GM18873 (cell line): ENCODE data around the gene PDE7B.
"Not testable (repeated sequence)": the region's sequence is repeated elsewhere in the genome, so short reads cannot be mapped to it uniquely, and the experiment has no call there.

Source experiments
- ATAC-seq: cut with Tn5 transposase; IDR thresholded peaks from one replicate; pipeline ENCODE4 v1.9.1; 2021; ENCODE audit warnings: mild to moderate bottlenecking, moderate library complexity, moderate number of reproducible peaks; ENCODE audit not compliant: unreplicated experiment, low FRiP score

Gene PDE7B

DNA sequence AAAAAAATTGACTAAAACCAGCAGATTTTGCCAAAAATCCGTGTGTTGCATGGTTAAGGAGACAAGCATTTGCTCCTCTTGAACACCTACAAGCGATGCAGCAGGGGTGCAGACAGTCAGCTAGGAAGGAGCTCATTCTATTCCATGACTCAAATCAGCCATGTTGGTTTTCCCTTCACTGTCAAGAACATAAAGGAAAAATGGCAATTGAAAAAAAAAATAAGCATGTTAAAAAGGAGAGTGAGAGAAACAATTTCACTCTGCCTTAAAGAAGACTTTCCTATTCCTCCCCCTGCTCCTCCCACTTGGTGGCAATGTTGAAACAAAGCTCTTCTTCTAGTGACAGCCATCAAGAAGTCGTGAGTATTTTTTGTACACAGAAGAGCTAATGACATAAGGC lies 283.2 kb downstream of the PDE7B start:
- no peak for ATAC-seq

- ATAC-seq, result no peak
Measured at GRCh38 chr6:136136274-136136673, 284.8 kb downstream of the PDE7B start.

DNA sequence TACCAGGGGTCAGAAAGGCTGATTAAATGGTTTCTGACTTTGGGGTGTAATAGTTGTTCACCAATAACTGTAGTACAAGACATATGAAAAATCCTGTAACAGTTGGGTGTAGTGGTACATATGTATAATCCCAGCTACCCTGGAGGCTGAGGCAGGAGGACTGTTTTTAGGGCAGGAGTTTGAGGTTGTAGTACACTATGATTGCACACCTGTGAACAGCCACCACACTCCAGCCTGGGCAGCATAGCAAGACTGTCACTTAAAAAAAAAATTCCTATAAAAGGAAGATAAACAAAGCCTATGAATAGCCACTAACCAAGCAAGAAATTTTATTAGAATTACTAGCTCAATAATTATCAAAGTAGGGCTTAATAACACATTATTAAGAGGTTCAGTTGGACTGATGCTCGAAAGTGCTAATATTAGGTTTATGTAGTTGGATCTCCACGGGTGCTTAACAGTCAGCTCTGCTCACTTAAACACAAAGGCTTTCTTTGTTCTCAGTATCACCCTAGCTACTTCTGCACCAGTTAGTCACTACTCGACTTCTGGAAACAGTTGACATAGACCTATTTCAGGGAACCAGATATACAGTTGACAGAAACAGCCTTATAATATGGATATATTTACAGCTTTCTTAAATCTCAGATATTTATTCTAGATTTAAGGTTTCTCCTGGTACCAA lies 285.6 kb downstream of the PDE7B start:
- ATAC-seq, result no peak

DNA sequence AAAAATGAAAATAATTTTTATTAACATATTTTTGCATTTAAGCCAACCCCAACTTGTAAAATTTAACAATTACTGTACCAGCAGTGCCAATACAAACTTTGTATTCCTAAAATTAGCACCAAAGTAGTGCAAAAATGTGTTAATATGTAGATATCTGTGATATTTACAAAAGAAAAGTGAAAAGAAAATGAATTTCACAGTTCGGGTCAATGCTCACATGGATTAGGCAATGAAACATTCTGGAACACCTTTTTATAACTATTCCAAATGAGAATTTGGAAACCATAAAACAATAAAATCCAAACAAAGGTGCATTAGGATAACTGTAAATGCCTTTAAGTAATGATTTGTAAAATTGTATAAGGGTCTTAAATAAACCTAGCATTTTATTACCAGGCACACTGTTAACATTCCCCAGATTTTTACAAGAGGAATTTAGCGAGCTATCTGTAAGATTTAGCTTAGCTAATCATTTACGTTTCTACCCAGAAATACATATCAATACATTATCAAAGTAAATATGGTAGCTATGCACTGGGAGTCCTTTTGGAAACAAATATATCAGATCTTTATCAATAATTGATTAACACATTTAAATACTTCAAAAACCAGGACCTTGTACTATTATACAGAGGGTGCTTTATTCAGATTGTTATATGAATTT lies 286.4 kb downstream of the PDE7B start:
- no peak for ATAC-seq

DNA sequence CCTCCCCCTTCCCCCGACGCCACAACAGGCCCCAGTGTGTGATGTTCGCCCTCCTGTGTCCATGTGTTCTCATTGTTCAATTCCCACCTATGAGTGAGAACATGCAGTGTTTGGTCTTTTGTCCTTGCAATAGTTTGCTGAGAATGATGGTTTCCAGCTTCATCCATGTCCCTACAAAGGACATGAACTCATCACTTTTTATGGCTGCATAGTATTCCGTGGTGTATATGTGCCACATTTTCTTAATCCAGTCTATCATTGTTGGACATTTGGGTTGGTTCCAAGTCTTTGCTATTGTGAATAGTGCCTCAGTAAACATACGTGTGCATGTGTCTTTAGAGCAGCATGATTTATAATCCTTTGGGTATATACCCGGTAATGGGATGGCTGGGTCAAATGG lies 287.6 kb downstream of the PDE7B start:
- not testable (repeated sequence) for ATAC-seq

GRCh38 chr6:136144251-136145023 lies 292.9 kb downstream of the PDE7B start:
- ATAC-seq, result no peak

DNA sequence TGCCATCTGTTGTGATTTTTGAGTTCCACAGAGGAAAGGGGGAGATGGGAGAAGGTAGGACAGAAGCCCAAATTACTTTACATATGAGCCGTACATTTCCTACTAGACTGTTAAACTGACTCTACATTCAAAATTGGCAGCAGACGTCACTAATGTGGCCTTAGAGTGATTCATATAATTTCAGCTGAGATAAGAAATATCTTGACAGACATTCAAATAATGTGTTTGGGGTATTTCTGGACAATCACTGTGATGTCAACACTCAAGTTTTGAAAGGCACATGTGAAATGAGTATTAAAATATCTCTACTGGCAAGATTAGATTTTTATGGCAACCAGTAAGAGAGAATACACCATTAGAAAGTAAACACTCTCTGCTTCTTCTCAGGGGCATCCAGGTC lies 294.6 kb downstream of the PDE7B start:
- ATAC-seq, result no peak

GRCh38 chr6:136147342-136147741 lies 295.8 kb downstream of the PDE7B start:
- no peak for ATAC-seq

DNA sequence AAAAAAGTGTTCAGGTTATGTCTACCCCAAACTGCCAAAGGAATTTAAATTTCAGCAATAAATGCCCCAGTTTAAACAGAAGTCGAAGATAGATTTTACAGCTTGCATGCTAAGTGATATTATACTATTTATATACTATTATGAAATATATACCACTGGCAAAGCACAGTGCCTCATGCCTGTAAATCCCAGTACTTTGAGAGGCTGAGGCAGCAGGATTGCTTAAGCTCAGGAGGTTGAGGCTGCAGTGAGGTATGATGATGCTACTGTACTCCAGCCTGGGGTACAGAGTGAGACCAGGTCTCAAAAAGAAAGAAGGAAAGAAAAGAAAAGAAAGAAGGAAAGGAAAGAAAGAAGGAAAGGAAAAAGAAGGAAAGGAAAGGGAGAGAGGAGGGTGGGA lies 296.6 kb downstream of the PDE7B start:
- no peak for ATAC-seq

- ATAC-seq, result no peak
Measured at GRCh38 chr6:136148523-136148922, 297.0 kb downstream of the PDE7B start.

DNA sequence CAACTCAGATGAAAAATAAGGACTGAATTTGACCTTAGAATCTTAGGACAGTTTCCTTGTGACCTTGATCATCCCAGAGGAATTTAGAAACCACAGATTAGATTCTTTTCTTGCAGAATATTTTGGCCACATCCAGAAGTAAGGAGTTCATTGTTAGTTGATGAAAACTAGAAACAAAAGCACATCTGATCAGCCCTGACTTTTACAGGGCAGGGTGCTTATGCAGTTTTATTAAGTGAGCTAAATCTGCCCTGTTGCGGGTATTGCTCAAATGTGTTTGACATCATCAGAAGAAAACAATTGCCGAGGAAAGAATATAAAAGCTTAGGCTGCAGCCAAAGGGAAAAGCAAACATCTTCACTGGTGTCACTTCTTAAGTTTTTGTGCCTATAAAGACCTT lies 297.8 kb downstream of the PDE7B start:
- no peak for ATAC-seq

DNA sequence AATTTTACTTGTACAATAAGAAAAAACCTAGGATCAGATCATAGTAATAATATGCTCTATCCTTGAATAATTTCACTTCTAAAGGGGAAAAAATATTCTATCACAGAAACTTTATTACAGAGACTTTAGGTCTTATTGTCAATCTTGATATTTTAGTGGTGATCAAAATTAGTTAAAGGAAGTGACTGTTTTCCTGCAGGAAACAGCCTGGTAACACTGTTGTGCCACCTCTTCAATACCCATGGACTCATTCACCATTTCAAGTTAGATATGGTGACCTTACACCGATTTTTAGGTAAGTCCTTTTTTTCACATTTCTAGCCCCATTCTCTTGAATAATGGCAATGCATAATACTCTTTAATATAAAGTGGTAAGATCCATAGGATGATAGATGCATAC lies 299.5 kb downstream of the PDE7B start:
- no peak for ATAC-seq

DNA sequence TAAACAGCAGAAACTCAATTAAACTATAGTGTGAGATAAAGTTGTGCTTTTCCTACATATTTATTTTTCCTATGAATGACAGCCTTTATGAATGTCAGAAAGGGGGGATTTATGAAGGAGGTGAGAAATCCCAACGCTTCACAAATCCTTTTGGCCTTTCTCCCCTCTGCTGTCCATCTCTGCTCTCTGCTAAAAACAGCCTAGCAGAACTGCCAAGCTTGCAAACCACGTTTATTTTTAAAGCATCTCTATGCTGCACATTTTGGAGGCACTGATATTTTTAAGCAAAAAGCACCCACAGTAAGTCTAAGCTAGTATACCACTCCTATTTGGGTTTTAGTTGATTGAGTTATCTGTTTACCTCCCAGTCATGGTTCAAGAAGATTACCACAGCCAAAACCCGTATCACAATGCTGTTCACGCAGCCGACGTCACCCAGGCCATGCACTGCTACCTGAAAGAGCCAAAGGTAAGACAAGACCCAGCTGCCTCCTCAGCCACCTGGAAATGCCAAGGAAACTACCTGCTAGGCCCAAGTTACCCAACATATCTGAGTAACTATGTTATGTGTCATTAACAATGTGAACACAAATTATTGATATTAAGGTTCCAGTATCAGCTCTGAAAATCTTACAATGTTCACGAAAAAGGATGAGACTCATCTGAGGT lies 302.3 kb downstream of the PDE7B start:
- ATAC-seq, result no peak

- no peak for ATAC-seq
Measured at GRCh38 chr6:136155191-136155590, 303.7 kb downstream of the PDE7B start.

- ATAC-seq, result no peak
Measured at GRCh38 chr6:136157743-136158142, 306.2 kb downstream of the PDE7B start.

DNA sequence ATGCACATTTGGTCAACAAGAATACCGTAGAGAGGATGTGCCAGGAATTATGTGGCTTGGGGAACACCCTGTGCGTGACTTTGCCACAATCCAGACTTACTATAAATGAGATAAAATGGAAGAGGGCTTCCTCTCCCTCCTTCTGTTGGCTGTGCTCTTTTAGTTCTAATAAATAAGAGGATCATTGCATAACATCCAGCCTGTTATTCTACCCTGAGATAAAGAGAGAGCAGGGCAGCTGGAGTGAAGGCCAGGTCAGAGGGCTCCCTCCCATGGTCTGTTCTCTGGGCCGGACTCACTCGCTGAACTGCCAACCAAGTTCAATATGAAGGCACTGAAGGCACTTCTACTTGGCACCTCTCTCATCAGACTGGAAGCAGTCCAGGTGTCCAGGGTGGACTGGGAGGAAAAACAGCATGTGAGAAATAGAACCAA lies 306.9 kb downstream of the PDE7B start:
- ATAC-seq, result no peak

GRCh38 chr6:136158971-136159370 lies 307.5 kb downstream of the PDE7B start:
- no peak for ATAC-seq

DNA sequence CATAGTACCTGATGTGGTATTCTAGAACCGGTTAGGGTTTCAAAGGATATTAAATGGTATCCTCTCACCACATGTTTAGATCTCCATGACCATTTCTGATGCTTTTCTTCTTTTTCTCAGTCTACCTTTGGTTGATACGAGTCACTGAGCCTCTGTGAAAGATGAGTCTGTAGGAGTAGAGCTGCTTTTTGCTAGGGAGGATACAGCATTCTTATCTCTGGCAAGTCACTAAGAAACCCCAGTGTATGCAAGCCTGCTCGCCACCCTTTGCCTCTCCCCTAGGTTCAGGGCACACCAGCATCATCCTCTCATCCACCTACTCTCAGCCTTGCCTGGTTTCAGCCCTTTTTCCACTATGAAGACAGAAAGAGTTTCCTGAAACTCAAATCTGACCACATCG lies 308.7 kb downstream of the PDE7B start:
- ATAC-seq, result no peak

- no peak for ATAC-seq
Measured at GRCh38 chr6:136161950-136162349, 310.4 kb downstream of the PDE7B start.

DNA sequence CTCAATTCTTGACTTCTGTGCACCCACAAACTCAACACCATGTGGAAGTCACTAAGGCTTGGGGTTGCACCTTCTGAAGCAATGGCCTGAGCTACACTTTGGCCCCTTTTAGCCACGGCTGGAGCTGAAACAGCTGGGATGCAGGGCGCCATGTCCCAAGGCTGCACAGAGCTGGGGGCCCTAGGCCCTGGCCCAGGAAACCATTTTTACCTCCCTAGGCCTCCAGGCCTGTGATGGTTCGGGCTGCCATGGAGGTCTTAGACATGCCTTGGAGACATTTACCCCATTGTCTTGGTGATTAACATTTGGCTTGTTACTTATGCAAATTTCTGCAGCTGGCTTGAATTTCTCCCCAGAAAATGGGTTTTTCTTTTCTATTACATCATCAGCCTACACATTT lies 311.8 kb downstream of the PDE7B start:
- no peak for ATAC-seq

- no peak for ATAC-seq
Measured at GRCh38 chr6:136166815-136167214, 315.3 kb downstream of the PDE7B start.
